H1 (cell line): ENCODE measurements around the gene CDON. TPM values are rescaled to one million over a fixed set of nuclear protein-coding genes. Genes with fewer than 3 reads are reported as not detected.

Experiments
- CTCF ChIA-PET: fragments of 300-600 bp; sonication (Branson Sonifier 250); formaldehyde crosslinking; loops from one replicate; lab custom pipeline; 2021; ENCODE audit not compliant: partially characterized antibody; lab: Charles Lee
- POLR2A ChIA-PET: fragments of 300-600 bp; sonication (Branson Sonifier 250); formaldehyde crosslinking; loops from one replicate; lab custom pipeline; 2021; ENCODE audit warnings: inconsistent platforms; ENCODE audit not compliant: partially characterized antibody; lab: Charles Lee
- DNase-seq, 2 experiments: peaks; one replicate each; pipeline versions ENCODE4 v3.0.0 to v3.0.0-alpha.2; 2010 to 2022; ENCODE audit warnings: low spot score in 2 of 2, low read depth in 1 of 2, mixed read lengths in 1 of 2
- FAIRE-seq: peaks from 2 replicates; lab custom pipeline; 2011; peaks lifted over from hg19 to GRCh38; lab: Jason Lieb, UNC
- H2AFZ ChIP-seq: 2 replicates; pipeline ENCODE4 v1.8.1; 2012; ENCODE audit warnings: low read length, inconsistent platforms
- H2AK5ac ChIP-seq: 2 replicates; pipeline ENCODE4 v1.6.1; 2013; ENCODE audit warnings: low read depth, low read length
- H2BK120ac ChIP-seq: replicated peaks from 2 replicates; pipeline ENCODE3; 2013; ENCODE audit warnings: low read depth, low read length, inconsistent platforms
- H2BK12ac ChIP-seq: 2 replicates; pipeline ENCODE4 v1.6.1; 2013; ENCODE audit warnings: low read depth, low read length
- H2BK15ac ChIP-seq: 2 replicates; pipeline ENCODE4 v1.6.1; 2013; ENCODE audit warnings: low read length
- H2BK20ac ChIP-seq: 2 replicates; pipeline ENCODE4 v1.6.1; 2013; ENCODE audit warnings: low read length
- H2BK5ac ChIP-seq: 2 replicates; pipeline ENCODE4 v1.6.1; 2013; ENCODE audit warnings: low read depth, low read length
- H3K14ac ChIP-seq: 2 replicates; pipeline ENCODE4 v1.6.1; 2013; ENCODE audit warnings: inconsistent platforms; ENCODE audit not compliant: insufficient read length
- H3K18ac ChIP-seq: 2 replicates; pipeline ENCODE4 v1.6.1; 2013; ENCODE audit warnings: low read length; ENCODE audit errors: extremely low read depth
- H3K23ac ChIP-seq: 2 replicates; pipeline ENCODE4 v1.6.1; 2013; ENCODE audit warnings: inconsistent platforms; ENCODE audit not compliant: insufficient read length
- H3K23me2 ChIP-seq: 2 replicates; pipeline ENCODE4 v1.6.1; 2013; ENCODE audit warnings: low read depth, low read length
- H3K27ac ChIP-seq: 2 replicates; pipeline ENCODE4 v1.6.1; 2011; ENCODE audit warnings: low read depth, low read length, inconsistent platforms
- H3K27me3 ChIP-seq, 4 experiments: replicated peaks in 1 of 4; 1 replicate in 1 of 4; 2 replicates in 3 of 4; pipeline versions ENCODE4 v1.6.1 to v1.8.1; 2011 to 2013; ENCODE audit warnings: low read length in 3 of 4, mild to moderate bottlenecking in 3 of 4, inconsistent platforms in 2 of 4, mixed read lengths in 2 of 4, moderate library complexity in 1 of 4; ENCODE audit not compliant: control insufficient read depth in 3 of 4, insufficient read depth in 3 of 4; ENCODE audit errors: extremely low read depth in 1 of 4
- H3K36me3 ChIP-seq, 4 experiments: 2 replicates each; pipeline versions ENCODE4 v1.6.1 to v1.8.1; 2011 to 2013; ENCODE audit warnings: mild to moderate bottlenecking in 4 of 4, low read length in 3 of 4, moderate library complexity in 2 of 4, control low read depth in 1 of 4, inconsistent platforms in 1 of 4; ENCODE audit not compliant: insufficient read depth in 4 of 4, control insufficient read depth in 2 of 4
- H3K4ac ChIP-seq: replicated peaks from 2 replicates; pipeline ENCODE3; 2013; ENCODE audit warnings: low read length, low read depth, mixed read lengths, inconsistent platforms; ENCODE audit not compliant: insufficient read length
- H3K4me1 ChIP-seq, 4 experiments: replicated peaks in 1 of 4; 1 replicate in 1 of 4; 2 replicates in 3 of 4; pipeline versions ENCODE4 v1.6.1 to v1.8.1; 2011 to 2013; ENCODE audit warnings: low read length in 3 of 4, inconsistent platforms in 2 of 4, mixed read lengths in 1 of 4; ENCODE audit not compliant: insufficient read depth in 4 of 4, control insufficient read depth in 3 of 4
- H3K4me2 ChIP-seq, 2 experiments: 2 replicates each; pipeline versions ENCODE4 v1.6.1 to v1.8.1; 2011 to 2013; ENCODE audit warnings: low read depth in 2 of 2, low read length in 2 of 2, control low read depth in 1 of 2, inconsistent platforms in 1 of 2, mild to moderate bottlenecking in 1 of 2; ENCODE audit not compliant: insufficient read depth in 1 of 2
- H3K4me3 ChIP-seq, 4 experiments: fragments of 200-600, 300-600 bp in 1 of 4; sonication (generic), shearing (Covaris generic), sonication (Bioruptor Twin) in 1 of 4; 2 replicates each; pipeline versions ENCODE4 v1.5.1 to v1.8.1; 2011 to 2016; ENCODE audit warnings: low read length in 4 of 4, low read depth in 3 of 4, control low read depth in 2 of 4, inconsistent platforms in 2 of 4, mild to moderate bottlenecking in 2 of 4, mixed read lengths in 1 of 4, moderate library complexity in 1 of 4; ENCODE audit not compliant: insufficient read depth in 2 of 4; ENCODE audit errors: extremely low read depth in 1 of 4
- H3K56ac ChIP-seq: replicated peaks from 2 replicates; pipeline ENCODE3; 2013; ENCODE audit warnings: low read depth, mild to moderate bottlenecking, mixed read lengths, low read length, inconsistent platforms; ENCODE audit not compliant: insufficient read length
- H3K79me1 ChIP-seq: 2 replicates; pipeline ENCODE4 v1.6.1; 2013; ENCODE audit warnings: low read depth, low read length, control low read depth
- H3K79me2 ChIP-seq, 2 experiments: 2 replicates each; pipeline versions ENCODE4 v1.6.1 to v1.8.1; 2012 to 2013; ENCODE audit warnings: low read length in 2 of 2, mild to moderate bottlenecking in 2 of 2, inconsistent platforms in 1 of 2; ENCODE audit not compliant: insufficient read depth in 2 of 2, control insufficient read depth in 1 of 2
- H3K9ac ChIP-seq, 4 experiments: replicated peaks in 1 of 4; 1 replicate in 1 of 4; 2 replicates in 3 of 4; pipeline versions ENCODE4 v1.6.1 to v1.8.1; 2011 to 2013; ENCODE audit warnings: low read depth in 3 of 4, low read length in 3 of 4, control low read depth in 2 of 4, mild to moderate bottlenecking in 2 of 4, moderate library complexity in 2 of 4, inconsistent platforms in 1 of 4; ENCODE audit errors: extremely low read depth in 1 of 4
- H3K9me3 ChIP-seq, 2 experiments: 2 replicates each; pipeline versions ENCODE4 v1.6.1 to v1.8.1; 2012 to 2013; ENCODE audit warnings: mild to moderate bottlenecking in 2 of 2, moderate library complexity in 2 of 2, control low read depth in 1 of 2, inconsistent platforms in 1 of 2, low read depth in 1 of 2, low read length in 1 of 2, mixed read lengths in 1 of 2; ENCODE audit not compliant: insufficient read depth in 2 of 2
- H4K20me1 ChIP-seq, 2 experiments: replicated peaks in 1 of 2; 2 replicates each; pipeline versions ENCODE3 to v1.8.1; 2011 to 2013; ENCODE audit warnings: inconsistent platforms in 2 of 2, low read length in 2 of 2, mild to moderate bottlenecking in 1 of 2; ENCODE audit not compliant: insufficient read depth in 2 of 2, control insufficient read depth in 1 of 2
- H4K5ac ChIP-seq: 2 replicates; pipeline ENCODE4 v1.6.1; 2013; ENCODE audit warnings: low read length, low read depth, mixed read lengths, inconsistent platforms; ENCODE audit not compliant: insufficient read length
- H4K8ac ChIP-seq: 2 replicates; pipeline ENCODE4 v1.8.0; 2013; ENCODE audit warnings: mild to moderate bottlenecking, moderate library complexity, low read length, inconsistent platforms; ENCODE audit not compliant: insufficient read depth; ENCODE audit errors: extremely low read depth
- H4K91ac ChIP-seq: replicated peaks from 2 replicates; pipeline ENCODE3; 2013; ENCODE audit warnings: low read length, mixed read lengths, inconsistent platforms; ENCODE audit not compliant: insufficient read length
- ATF3 ChIP-seq: IDR thresholded peaks from 2 replicates; pipeline ENCODE4 v1.6.1; 2011; ENCODE audit warnings: low read depth, mild to moderate bottlenecking, low read length; ENCODE audit not compliant: insufficient read depth
- GABPA ChIP-seq: IDR thresholded peaks from 2 replicates; pipeline ENCODE4 v1.6.1; 2011; ENCODE audit warnings: mild to moderate bottlenecking, low read length, moderate library complexity, borderline replicate concordance; ENCODE audit not compliant: insufficient read depth
- KDM5A ChIP-seq: fragments of 200-600 bp; IDR thresholded peaks from 2 replicates; pipeline ENCODE4 v1.7.1; 2012; ENCODE audit warnings: mild to moderate bottlenecking, low read length, inconsistent platforms, mixed read lengths
- WGBS, 2 experiments: shearing (Covaris generic) in 1 of 2; methylation state at CpG; one replicate each; pipeline versions ENCODE4 v1.1.6 to v1.1.7; 2013 to 2015; ENCODE audit warnings: low lambda C conversion rate in 2 of 2, mixed read lengths in 2 of 2, inconsistent platforms in 1 of 2, low coverage in 1 of 2, missing lambda C conversion rate in 1 of 2; ENCODE audit not compliant: insufficient replicate concordance in 2 of 2, insufficient coverage in 1 of 2, insufficient read length in 1 of 2; ENCODE audit errors: extremely low coverage in 1 of 2, missing lambda C conversion rate in 1 of 2; 5-methylcytosine and 5-hydroxymethylcytosine counted together
- polyA plus RNA-seq, 7 experiments: library from polyadenylated mRNA; depleted of rRNA in 3 of 7; stranded (reverse) in 5 of 7; unstranded in 2 of 7; fragments of >200 nt in 5 of 7; fragments of 200-250 nt in 2 of 7; gene quantifications; 1 replicate in 5 of 7; 2 replicates in 1 of 7; 4 replicates in 1 of 7; pipeline versions ENCODE4 v1.2.1 to v1.2.3, GENCODE V29; 2011 to 2013; ENCODE audit warnings: missing spikeins in 2 of 7, mixed read lengths in 2 of 7
- total RNA-seq: library from RNA; stranded (reverse); fragmentation: NEBNext Ultra II Directional; extraction: Animal tissue kit (Norgen Biotek cat#: 25700); gene quantifications from 2 replicates; pipeline ENCODE4 v1.2.1, GENCODE V29; 2021

CDON gene
- total and polyA plus RNA-seq, 2 of the 8 experiments (the other 6 are each of a cell fraction or from before 2014, with no cell fraction given) = 11.0 to 32.5 TPM

GRCh38 chr11:125948278-125949051 is 114.2 kb downstream of the CDON start:
- Histone ChIP-seq H4K8ac (no peak overlapping the region; the same call in 1 of the 2 replicates), H3K4ac (no peak overlapping the region), H2BK120ac (no peak overlapping the region), H3K4me1 (peaks cover 0 to 2% (median 0%) of the 10 kb centered on the region in 4 experiments; a peak in 3 of 7 replicates), H3K14ac (no peak overlapping the region), H3K9ac (no peak overlapping the region), H2BK5ac (no peak overlapping the region), H3K79me2 (no peaks in the 10 kb centered on the region), H3K9me3 (no peaks in the 10 kb centered on the region), H4K20me1 (no peaks in the 10 kb centered on the region), H4K91ac (no peak overlapping the region), H2AK5ac (no peak overlapping the region), H3K56ac (no peak overlapping the region), H3K36me3 (no peaks in the 10 kb centered on the region), H3K4me3 (no peak overlapping the region), H4K5ac (no peak overlapping the region), H3K27me3 (no peaks in the 10 kb centered on the region), H3K18ac (no peak overlapping the region), H3K27ac (no peak overlapping the region), H2BK12ac (no peak overlapping the region), H2AFZ (no peak overlapping the region), H3K23ac (no peak overlapping the region), H3K4me2 (no peak overlapping the region), H3K23me2 (no peaks in the 10 kb centered on the region), H2BK15ac (no peak overlapping the region), H3K79me1 (no peaks in the 10 kb centered on the region), H2BK20ac (no peak overlapping the region)
- DNase-seq (peak in 1 of 2 experiments; percentile 38), FAIRE-seq (no peak)
- whole genome bisulfite sequencing, 2 experiments = 88% methylated on average over 21 of the region's 23 CpGs; no CpG with 5 or more reads in 1 of the 2 experiments
- POLR2A ChIA-PET = interaction anchor here (0.6 to 0.9 kb wide), 2 partner anchors 8 to 42 kb away, joined by 3 read pairs; no protein-coding TSS in a partner anchor
- CTCF ChIA-PET = interaction anchor here (0.6 to 2.9 kb wide), 3 partner anchors 7 to 247 kb away, joined by 3 to 17 read pairs (median 6); no protein-coding TSS in a partner anchor
- TF ChIP-seq KDM5A = no peak
- no peak for TF ChIP-seq GABPA
- TF ChIP-seq ATF3 = no peak
